HepG2 (cell line): ENCODE results near the gene GPC6. TPM values are rescaled to one million over a fixed set of nuclear protein-coding genes. Genes with fewer than 3 reads are reported as not detected.

Experiments used
- ARHGAP35 ChIP-seq: sonication (generic); formaldehyde crosslinking; IDR thresholded peaks from 2 replicates; pipeline ENCODE4 v1.9.0; 2022; ENCODE audit warnings: mild to moderate bottlenecking, inconsistent platforms, moderate library complexity, missing genetic modification reagents, borderline replicate concordance
- DMTF1 ChIP-seq: sonication (generic); formaldehyde crosslinking; IDR thresholded peaks from 2 replicates; pipeline ENCODE4 v1.4.0; 2020; ENCODE audit warnings: mild to moderate bottlenecking, missing genetic modification reagents
- GATA4 ChIP-seq: sonication (generic); IDR thresholded peaks from 2 replicates; pipeline ENCODE4 v1.6.1; 2016; ENCODE audit warnings: antibody characterized with exemption, low read depth, borderline replicate concordance
- HDAC6 ChIP-seq: fragments of 200-600 bp; sonication (generic); IDR thresholded peaks from 2 replicates; pipeline ENCODE4 v1.7.0; 2017; ENCODE audit warnings: mild to moderate bottlenecking, antibody characterized with exemption, low read length, low read depth
- NR2C2 ChIP-seq: sonication (generic); formaldehyde crosslinking; IDR thresholded peaks from 2 replicates; pipeline ENCODE4 v1.4.0; 2020; ENCODE audit warnings: missing genetic modification reagents, mild to moderate bottlenecking, moderate library complexity, borderline replicate concordance
- PATZ1 ChIP-seq: sonication (generic); formaldehyde crosslinking; IDR thresholded peaks from 2 replicates; pipeline ENCODE4 v1.4.0; 2020; ENCODE audit warnings: missing genetic modification reagents
- PAX8 ChIP-seq: sonication (generic); formaldehyde crosslinking; IDR thresholded peaks from 2 replicates; pipeline ENCODE4 v1.8.0; 2022; ENCODE audit warnings: mild to moderate bottlenecking, missing genetic modification reagents, borderline replicate concordance
- SNRNP70 ChIP-seq: fragments of 200-400 bp; formaldehyde crosslinking; IDR thresholded peaks from 2 replicates; pipeline ENCODE4 v1.6.1; 2017; ENCODE audit warnings: mild to moderate bottlenecking, low read depth, low read length, moderate library complexity
- STAT6 ChIP-seq: sonication (generic); formaldehyde crosslinking; IDR thresholded peaks from 2 replicates; pipeline ENCODE4 v1.4.0; 2020; ENCODE audit warnings: missing genetic modification reagents, mild to moderate bottlenecking, borderline replicate concordance
- TEAD3 ChIP-seq: optimal IDR thresholded peaks from 2 replicates; pipeline ENCODE3; 2016; ENCODE audit warnings: borderline replicate concordance
- ZFP62 ChIP-seq: sonication (generic); formaldehyde crosslinking; IDR thresholded peaks from 2 replicates; pipeline ENCODE4 v1.4.0; 2020; ENCODE audit warnings: missing genetic modification reagents
- ZMYM2 ChIP-seq: sonication (generic); formaldehyde crosslinking; IDR thresholded peaks from 2 replicates; pipeline ENCODE4 v1.8.0; 2022; ENCODE audit warnings: mild to moderate bottlenecking, missing genetic modification reagents
- ZNF430 ChIP-seq: sonication (generic); formaldehyde crosslinking; IDR thresholded peaks from 2 replicates; pipeline ENCODE4 v1.9.0; 2021; ENCODE audit warnings: mild to moderate bottlenecking, missing genetic modification reagents
- ZNF879 ChIP-seq: sonication (generic); formaldehyde crosslinking; IDR thresholded peaks from 2 replicates; pipeline ENCODE4 v1.8.1; 2023; ENCODE audit warnings: missing genetic modification reagents
- polyA plus RNA-seq, 8 experiments: library from polyadenylated mRNA; depleted of rRNA in 3 of 8; stranded (reverse) in 7 of 8; unstranded in 1 of 8; fragments of >200 nt; fragmentation: Illumina TruSeq in 4 of 8; extraction: Trizol in 4 of 8; gene quantifications; 2 replicates each; pipeline versions ENCODE4 v1.2.1 to v1.2.3, GENCODE V29; 2011 to 2016; ENCODE audit warnings: low read depth in 4 of 8, missing spikeins in 1 of 8, mixed read lengths in 1 of 8; ENCODE audit not compliant: insufficient read depth in 1 of 8
- total RNA-seq, 5 experiments: library from RNA; depleted of rRNA; stranded (reverse); fragments of >200 nt; fragmentation: Illumina TruSeq; extraction: Trizol; gene quantifications; 2 replicates each; pipeline ENCODE4 v1.2.3, GENCODE V29; 2016; ENCODE audit warnings: low read depth in 1 of 5
- TF ChIP-seq, protein P1 (sequence below): sonication (generic); formaldehyde crosslinking; IDR thresholded peaks from 2 replicates; pipeline ENCODE4; 2020; ENCODE audit warnings: missing genetic modification reagents, mild to moderate bottlenecking, borderline replicate concordance
- TF ChIP-seq, protein P2 (sequence below): sonication (generic); formaldehyde crosslinking; conservative IDR thresholded peaks from 2 replicates; pipeline ENCODE4 v1.4.0; 2020; ENCODE audit warnings: mild to moderate bottlenecking, missing genetic modification reagents, moderate library complexity

GPC6 gene
- total and polyA plus RNA-seq, 2 of the 13 experiments (the other 11 are each of a cell fraction or from before 2014, with no cell fraction given) = 24.5 to 33.9 TPM

- TF ChIP-seq GATA4 = peak; percentile 79; the same call in 1 of the 2 replicates
- TF ChIP-seq NR2C2 (CRISPR knock-in tag) = peak; percentile 91
- TF ChIP-seq ZNF430 = peak; percentile 45; the same call in 1 of the 2 replicates
- 0 out of 2 replicates have a peak, but pooled peaks have one; percentile 63 for TF ChIP-seq ARHGAP35 (CRISPR knock-in tag)
- no peak for TF ChIP-seq PAX8 (CRISPR knock-in tag)
- no peak; the same call in 1 of the 2 replicates for TF ChIP-seq STAT6 (CRISPR knock-in tag)
- TF ChIP-seq PATZ1 (CRISPR knock-in tag) = peak; percentile 79
- no peak for TF ChIP-seq ZFP62 (CRISPR knock-in tag)
- TF ChIP-seq, protein P1, sequence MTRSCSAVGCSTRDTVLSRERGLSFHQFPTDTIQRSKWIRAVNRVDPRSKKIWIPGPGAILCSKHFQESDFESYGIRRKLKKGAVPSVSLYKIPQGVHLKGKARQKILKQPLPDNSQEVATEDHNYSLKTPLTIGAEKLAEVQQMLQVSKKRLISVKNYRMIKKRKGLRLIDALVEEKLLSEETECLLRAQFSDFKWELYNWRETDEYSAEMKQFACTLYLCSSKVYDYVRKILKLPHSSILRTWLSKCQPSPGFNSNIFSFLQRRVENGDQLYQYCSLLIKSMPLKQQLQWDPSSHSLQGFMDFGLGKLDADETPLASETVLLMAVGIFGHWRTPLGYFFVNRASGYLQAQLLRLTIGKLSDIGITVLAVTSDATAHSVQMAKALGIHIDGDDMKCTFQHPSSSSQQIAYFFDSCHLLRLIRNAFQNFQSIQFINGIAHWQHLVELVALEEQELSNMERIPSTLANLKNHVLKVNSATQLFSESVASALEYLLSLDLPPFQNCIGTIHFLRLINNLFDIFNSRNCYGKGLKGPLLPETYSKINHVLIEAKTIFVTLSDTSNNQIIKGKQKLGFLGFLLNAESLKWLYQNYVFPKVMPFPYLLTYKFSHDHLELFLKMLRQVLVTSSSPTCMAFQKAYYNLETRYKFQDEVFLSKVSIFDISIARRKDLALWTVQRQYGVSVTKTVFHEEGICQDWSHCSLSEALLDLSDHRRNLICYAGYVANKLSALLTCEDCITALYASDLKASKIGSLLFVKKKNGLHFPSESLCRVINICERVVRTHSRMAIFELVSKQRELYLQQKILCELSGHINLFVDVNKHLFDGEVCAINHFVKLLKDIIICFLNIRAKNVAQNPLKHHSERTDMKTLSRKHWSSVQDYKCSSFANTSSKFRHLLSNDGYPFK (CRISPR knock-in tag) = no peak
- TF ChIP-seq ZNF879 = no peak
- TF ChIP-seq DMTF1 (CRISPR knock-in tag) = no peak
- no peak for TF ChIP-seq SNRNP70
- TF ChIP-seq HDAC6 = no peak
- peak; percentile 64; the same call in 1 of the 2 replicates for TF ChIP-seq ZMYM2 (CRISPR knock-in tag)
- TF ChIP-seq TEAD3 (CRISPR knock-in tag) = peak; percentile 100
- TF ChIP-seq, protein P2, sequence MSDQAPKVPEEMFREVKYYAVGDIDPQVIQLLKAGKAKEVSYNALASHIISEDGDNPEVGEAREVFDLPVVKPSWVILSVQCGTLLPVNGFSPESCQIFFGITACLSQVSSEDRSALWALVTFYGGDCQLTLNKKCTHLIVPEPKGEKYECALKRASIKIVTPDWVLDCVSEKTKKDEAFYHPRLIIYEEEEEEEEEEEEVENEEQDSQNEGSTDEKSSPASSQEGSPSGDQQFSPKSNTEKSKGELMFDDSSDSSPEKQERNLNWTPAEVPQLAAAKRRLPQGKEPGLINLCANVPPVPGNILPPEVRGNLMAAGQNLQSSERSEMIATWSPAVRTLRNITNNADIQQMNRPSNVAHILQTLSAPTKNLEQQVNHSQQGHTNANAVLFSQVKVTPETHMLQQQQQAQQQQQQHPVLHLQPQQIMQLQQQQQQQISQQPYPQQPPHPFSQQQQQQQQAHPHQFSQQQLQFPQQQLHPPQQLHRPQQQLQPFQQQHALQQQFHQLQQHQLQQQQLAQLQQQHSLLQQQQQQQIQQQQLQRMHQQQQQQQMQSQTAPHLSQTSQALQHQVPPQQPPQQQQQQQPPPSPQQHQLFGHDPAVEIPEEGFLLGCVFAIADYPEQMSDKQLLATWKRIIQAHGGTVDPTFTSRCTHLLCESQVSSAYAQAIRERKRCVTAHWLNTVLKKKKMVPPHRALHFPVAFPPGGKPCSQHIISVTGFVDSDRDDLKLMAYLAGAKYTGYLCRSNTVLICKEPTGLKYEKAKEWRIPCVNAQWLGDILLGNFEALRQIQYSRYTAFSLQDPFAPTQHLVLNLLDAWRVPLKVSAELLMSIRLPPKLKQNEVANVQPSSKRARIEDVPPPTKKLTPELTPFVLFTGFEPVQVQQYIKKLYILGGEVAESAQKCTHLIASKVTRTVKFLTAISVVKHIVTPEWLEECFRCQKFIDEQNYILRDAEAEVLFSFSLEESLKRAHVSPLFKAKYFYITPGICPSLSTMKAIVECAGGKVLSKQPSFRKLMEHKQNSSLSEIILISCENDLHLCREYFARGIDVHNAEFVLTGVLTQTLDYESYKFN (CRISPR knock-in tag) = peak; percentile 90
Measured at GRCh38 chr13:93224535-93224934, 2.1 kb upstream of the GPC6 start (continued).
